HEK293 (cell line): Measurements from ENCODE around the gene ZFYVE1.

ENCODE experiments used
- KLF16 ChIP-seq: fragments of 450-650 bp; formaldehyde crosslinking; IDR thresholded peaks from 2 replicates; pipeline ENCODE4 v1.5.1; 2017; ENCODE audit warnings: missing biosample characterization, missing genetic modification characterization
- MZF1 ChIP-seq: fragments of 450-650 bp; formaldehyde crosslinking; IDR thresholded peaks from 2 replicates; pipeline ENCODE4 v1.5.1; 2017; ENCODE audit warnings: missing biosample characterization, missing genetic modification characterization, borderline replicate concordance
- SP2 ChIP-seq: fragments of 450-650 bp; formaldehyde crosslinking; IDR thresholded peaks from 2 replicates; pipeline ENCODE4 v1.5.1; 2016; ENCODE audit warnings: missing biosample characterization, missing genetic modification characterization
- YY1 ChIP-seq: fragments of 450-650 bp; formaldehyde crosslinking; IDR thresholded peaks from 2 replicates; pipeline ENCODE4 v1.5.1; 2018; ENCODE audit warnings: missing biosample characterization, missing genetic modification characterization
- YY2 ChIP-seq: fragments of 450-650 bp; formaldehyde crosslinking; IDR thresholded peaks from 2 replicates; pipeline ENCODE4 v1.5.1; 2016; ENCODE audit warnings: missing biosample characterization, missing genetic modification characterization
- ZNF274 ChIP-seq, 2 experiments: fragments of 200-500 bp in 1 of 2; fragments of 450-650 bp in 1 of 2; sonication (Bioruptor generic) in 1 of 2; formaldehyde crosslinking in 1 of 2; IDR thresholded peaks; 2 replicates each; pipeline versions ENCODE4 v1.5.1 to v1.6.1; 2014 to 2016; ENCODE audit warnings: borderline replicate concordance in 1 of 2, inconsistent platforms in 1 of 2, low read length in 1 of 2, missing biosample characterization in 1 of 2, missing genetic modification characterization in 1 of 2
- TF ChIP-seq, protein P1 (sequence below): fragments of 450-650 bp; formaldehyde crosslinking; IDR thresholded peaks from 2 replicates; pipeline ENCODE4 v1.5.1; 2016; ENCODE audit warnings: missing biosample characterization, missing genetic modification characterization
- TF ChIP-seq, protein P2 (sequence below): fragments of 450-650 bp; formaldehyde crosslinking; IDR thresholded peaks from 2 replicates; pipeline ENCODE4 v1.5.1; 2016; ENCODE audit warnings: missing biosample characterization, missing genetic modification characterization
- TF ChIP-seq, protein P3 (sequence below): sonication (generic); formaldehyde crosslinking; IDR thresholded peaks from 2 replicates; pipeline ENCODE4 v1.8.1; 2022; ENCODE audit warnings: mild to moderate bottlenecking, moderate library complexity, missing genetic modification reagents

DNA sequence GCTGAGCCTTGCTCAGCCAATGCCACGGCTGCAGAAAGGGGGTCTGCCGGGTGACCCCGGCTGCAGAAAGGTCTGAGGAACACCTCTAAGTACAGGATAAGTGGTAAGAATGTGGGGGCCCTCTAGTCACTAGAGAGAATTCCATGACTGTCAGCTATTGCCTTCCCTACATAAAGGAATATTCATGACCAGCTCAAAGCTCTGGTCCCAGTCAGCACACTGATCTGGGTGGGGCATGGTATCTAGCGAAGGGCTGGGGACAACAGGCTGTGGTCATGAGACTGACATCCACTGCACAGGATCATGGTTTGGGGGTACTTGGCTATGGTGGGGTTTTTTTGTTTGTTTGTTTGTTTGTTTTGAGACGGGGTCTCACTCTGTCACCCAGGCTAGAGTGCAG, 58.6 kb downstream of the ZFYVE1 start:
- no peak for TF ChIP-seq ZNF274 (IDR thresholded peaks at IDR 0.05; ENCODE audit: low read length)
- no peak for TF ChIP-seq ZNF274 (tag by site-specific recombination; IDR thresholded peaks at IDR 0.05; ENCODE audit: borderline replicate concordance)
- TF ChIP-seq, protein P1, sequence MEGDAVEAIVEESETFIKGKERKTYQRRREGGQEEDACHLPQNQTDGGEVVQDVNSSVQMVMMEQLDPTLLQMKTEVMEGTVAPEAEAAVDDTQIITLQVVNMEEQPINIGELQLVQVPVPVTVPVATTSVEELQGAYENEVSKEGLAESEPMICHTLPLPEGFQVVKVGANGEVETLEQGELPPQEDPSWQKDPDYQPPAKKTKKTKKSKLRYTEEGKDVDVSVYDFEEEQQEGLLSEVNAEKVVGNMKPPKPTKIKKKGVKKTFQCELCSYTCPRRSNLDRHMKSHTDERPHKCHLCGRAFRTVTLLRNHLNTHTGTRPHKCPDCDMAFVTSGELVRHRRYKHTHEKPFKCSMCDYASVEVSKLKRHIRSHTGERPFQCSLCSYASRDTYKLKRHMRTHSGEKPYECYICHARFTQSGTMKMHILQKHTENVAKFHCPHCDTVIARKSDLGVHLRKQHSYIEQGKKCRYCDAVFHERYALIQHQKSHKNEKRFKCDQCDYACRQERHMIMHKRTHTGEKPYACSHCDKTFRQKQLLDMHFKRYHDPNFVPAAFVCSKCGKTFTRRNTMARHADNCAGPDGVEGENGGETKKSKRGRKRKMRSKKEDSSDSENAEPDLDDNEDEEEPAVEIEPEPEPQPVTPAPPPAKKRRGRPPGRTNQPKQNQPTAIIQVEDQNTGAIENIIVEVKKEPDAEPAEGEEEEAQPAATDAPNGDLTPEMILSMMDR (tag by site-specific recombination) = no peak
- no peak for TF ChIP-seq YY1 (tag by site-specific recombination)
- no peak for TF ChIP-seq SP2 (tag by site-specific recombination)
- TF ChIP-seq YY2 (tag by site-specific recombination) = no peak
- TF ChIP-seq, protein P2, sequence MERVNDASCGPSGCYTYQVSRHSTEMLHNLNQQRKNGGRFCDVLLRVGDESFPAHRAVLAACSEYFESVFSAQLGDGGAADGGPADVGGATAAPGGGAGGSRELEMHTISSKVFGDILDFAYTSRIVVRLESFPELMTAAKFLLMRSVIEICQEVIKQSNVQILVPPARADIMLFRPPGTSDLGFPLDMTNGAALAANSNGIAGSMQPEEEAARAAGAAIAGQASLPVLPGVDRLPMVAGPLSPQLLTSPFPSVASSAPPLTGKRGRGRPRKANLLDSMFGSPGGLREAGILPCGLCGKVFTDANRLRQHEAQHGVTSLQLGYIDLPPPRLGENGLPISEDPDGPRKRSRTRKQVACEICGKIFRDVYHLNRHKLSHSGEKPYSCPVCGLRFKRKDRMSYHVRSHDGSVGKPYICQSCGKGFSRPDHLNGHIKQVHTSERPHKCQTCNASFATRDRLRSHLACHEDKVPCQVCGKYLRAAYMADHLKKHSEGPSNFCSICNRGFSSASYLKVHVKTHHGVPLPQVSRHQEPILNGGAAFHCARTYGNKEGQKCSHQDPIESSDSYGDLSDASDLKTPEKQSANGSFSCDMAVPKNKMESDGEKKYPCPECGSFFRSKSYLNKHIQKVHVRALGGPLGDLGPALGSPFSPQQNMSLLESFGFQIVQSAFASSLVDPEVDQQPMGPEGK (tag by site-specific recombination) = no peak
- TF ChIP-seq MZF1 (tag by site-specific recombination) = no peak
- TF ChIP-seq KLF16 (tag by site-specific recombination) = no peak
- TF ChIP-seq, protein P3, sequence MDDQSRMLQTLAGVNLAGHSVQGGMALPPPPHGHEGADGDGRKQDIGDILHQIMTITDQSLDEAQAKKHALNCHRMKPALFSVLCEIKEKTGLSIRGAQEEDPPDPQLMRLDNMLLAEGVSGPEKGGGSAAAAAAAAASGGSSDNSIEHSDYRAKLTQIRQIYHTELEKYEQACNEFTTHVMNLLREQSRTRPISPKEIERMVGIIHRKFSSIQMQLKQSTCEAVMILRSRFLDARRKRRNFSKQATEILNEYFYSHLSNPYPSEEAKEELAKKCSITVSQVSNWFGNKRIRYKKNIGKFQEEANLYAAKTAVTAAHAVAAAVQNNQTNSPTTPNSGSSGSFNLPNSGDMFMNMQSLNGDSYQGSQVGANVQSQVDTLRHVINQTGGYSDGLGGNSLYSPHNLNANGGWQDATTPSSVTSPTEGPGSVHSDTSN (CRISPR knock-in tag) = no peak
